GM12891 (cell line): ENCODE data around the gene LACTBL1.

Experiments
- PAX5 ChIP-seq: IDR thresholded peaks from 2 replicates; pipeline ENCODE4 v1.6.1; 2011; ENCODE audit warnings: low read length, moderate library complexity, mild to moderate bottlenecking; ENCODE audit not compliant: insufficient read depth, severe bottlenecking
- POLR2A ChIP-seq: IDR thresholded peaks from 2 replicates; pipeline ENCODE4 v1.6.1; 2011; ENCODE audit warnings: low read depth, low read length, control low read depth
- POLR2AphosphoS5 ChIP-seq: IDR thresholded peaks from 2 replicates; pipeline ENCODE4 v1.6.1; 2011; ENCODE audit warnings: low read depth, low read length, control low read depth
- POU2F2 ChIP-seq: IDR thresholded peaks from 2 replicates; pipeline ENCODE4 v1.6.1; 2011; ENCODE audit warnings: low read depth, mild to moderate bottlenecking, control low read depth, low read length, moderate library complexity
- SPI1 ChIP-seq: IDR thresholded peaks from 2 replicates; pipeline ENCODE4 v1.6.1; 2011; ENCODE audit warnings: low read depth, low read length, control low read depth
- TAF1 ChIP-seq: IDR thresholded peaks from 2 replicates; pipeline ENCODE4 v1.6.1; 2011; ENCODE audit warnings: low read depth, low read length, control low read depth

DNA sequence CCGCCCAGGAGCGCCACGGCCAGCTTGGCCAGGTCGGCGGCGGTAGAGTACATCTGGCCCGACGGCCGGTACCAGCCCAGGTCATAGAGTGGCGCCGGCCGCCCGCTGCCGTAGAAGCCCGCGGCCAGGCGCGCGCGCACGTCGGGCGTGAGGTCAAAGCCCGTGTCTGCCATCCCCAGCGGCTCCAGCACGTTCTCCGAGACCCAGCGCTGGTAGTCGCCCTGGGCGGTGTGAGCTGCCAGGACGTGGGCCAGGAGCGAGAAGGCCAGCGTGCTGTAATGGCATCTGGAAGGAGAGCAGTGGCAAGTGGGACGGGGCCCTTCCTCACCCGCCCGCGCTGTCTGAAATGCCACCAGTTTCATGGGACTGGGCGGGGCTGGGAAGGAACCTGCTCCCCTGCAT, 18.9 kb downstream of the LACTBL1 start:
- TF ChIP-seq POLR2A (no peak), POU2F2 (no peak), POLR2AphosphoS5 (no peak), TAF1 (no peak), SPI1 (no peak), PAX5 (no peak)
